HG02678 (cell line): ENCODE measurements around the gene CXCL1.

Source experiments
- ATAC-seq: cut with Tn5 transposase; IDR thresholded peaks from one replicate; pipeline ENCODE4 v1.9.1; 2021; ENCODE audit warnings: mild to moderate bottlenecking, moderate library complexity; ENCODE audit not compliant: unreplicated experiment

CXCL1 gene

DNA sequence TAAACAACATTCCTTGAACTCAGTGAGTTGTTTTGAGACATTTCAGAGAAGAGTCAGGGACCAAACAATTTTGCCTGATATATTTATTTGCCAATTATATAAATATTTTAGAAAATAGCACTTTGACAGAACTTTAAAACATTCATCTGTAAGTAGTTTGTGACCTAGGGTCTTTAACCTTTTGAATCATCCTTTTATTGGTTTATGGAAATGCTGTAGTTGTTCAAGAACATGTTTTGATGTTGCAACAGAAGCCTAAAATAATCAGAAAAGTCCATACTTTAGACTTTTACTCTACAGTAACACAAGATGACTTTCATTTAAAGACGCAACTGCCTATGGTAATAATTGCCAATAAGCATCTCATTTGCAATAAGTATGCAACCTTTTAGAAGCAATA lies 43.0 kb downstream of the CXCL1 start:
- no peak for ATAC-seq

GRCh38 chr4:73914071-73914470 lies 44.9 kb downstream of the CXCL1 start:
- no peak for ATAC-seq

- ATAC-seq, result no peak
Measured at GRCh38 chr4:73916172-73916925, 47.2 kb downstream of the CXCL1 start.

DNA sequence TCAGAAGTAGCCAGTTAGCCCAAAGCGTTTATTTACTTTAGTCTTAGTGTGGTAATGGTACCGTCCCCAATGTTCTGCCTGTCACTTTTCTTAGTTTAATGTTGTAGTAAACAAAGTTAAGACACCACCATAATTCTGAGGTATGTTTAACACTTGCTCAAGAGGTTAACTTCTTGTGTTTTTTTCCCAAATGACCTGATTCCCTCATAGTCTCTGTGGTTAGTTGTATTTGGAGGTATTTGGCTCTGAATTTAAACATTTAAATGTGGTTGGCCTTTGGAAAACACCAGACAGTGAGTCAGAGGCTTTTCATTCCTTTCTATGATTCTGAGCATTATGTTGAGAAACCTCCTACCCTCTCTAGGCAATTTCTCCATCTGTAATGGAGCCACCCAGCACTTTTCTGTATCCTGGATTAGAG lies 47.9 kb downstream of the CXCL1 start:
- ATAC-seq, result no peak

GRCh38 chr4:73918058-73918457 lies 48.9 kb downstream of the CXCL1 start:
- no peak for ATAC-seq

DNA sequence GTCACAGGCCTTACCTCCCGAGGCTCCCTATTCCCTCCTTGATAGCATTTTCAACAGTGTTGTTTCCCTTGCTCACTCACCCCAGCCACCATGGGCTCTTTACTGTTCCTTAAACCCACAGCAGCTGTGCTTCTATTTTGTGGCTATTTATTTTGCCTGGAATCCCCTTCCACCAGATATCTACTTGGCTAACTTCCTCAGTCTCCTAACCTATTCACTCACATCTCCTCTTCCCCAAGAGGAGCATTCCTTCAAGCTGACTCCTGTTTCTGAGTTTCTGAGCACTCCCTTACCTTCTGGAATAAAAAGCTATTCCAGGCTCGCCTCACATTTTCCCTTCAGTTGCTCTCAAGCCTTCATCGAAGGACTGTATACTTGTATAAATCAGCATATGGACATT lies 50.5 kb downstream of the CXCL1 start:
- ATAC-seq, result no peak
